Retinal pigment epithelial cell (primary cell): ENCODE results near the gene P2RX7.

ENCODE experiments used
- DNase-seq: peaks from one replicate; pipeline ENCODE4 v3.0.0-alpha.2; 2010; ENCODE audit warnings: low read depth
- H3K4me3 ChIP-seq: 2 replicates; pipeline ENCODE4 v1.5.1; 2011; ENCODE audit warnings: mild to moderate bottlenecking, low read length, control low read depth, moderate library complexity
- CTCF ChIP-seq: conservative IDR thresholded peaks from 2 replicates; pipeline ENCODE4 v1.5.1; 2011; ENCODE audit warnings: low read depth, low read length, control low read depth, inconsistent platforms

P2RX7 gene

GRCh38 chr12:121124402-121125109, 8.1 kb upstream of the P2RX7 start:
- TF ChIP-seq CTCF = no peak
- peak; percentile 87 for DNase-seq
- H3K4me3 ChIP-seq = no peak overlapping the region

- H3K4me3 ChIP-seq = no peak overlapping the region
- no peak for TF ChIP-seq CTCF
- DNase-seq = no peak
Measured at GRCh38 chr12:121127501-121127900, 5.2 kb upstream of the P2RX7 start.

- DNase-seq = no peak
- TF ChIP-seq CTCF = no peak
- H3K4me3 ChIP-seq = no peak overlapping the region
Measured at GRCh38 chr12:121128908-121129810, 3.5 kb upstream of the P2RX7 start.

- TF ChIP-seq CTCF = no peak
- no peak overlapping the region for H3K4me3 ChIP-seq
Measured at GRCh38 chr12:121129811-121130147, 2.9 kb upstream of the P2RX7 start.

GRCh38 chr12:121130866-121131373, 1.8 kb upstream of the P2RX7 start:
- no peak overlapping the region for H3K4me3 ChIP-seq
- no peak for DNase-seq
- no peak for TF ChIP-seq CTCF

More at GRCh38 chr12:121129811-121130147, 2.9 kb upstream of the P2RX7 start:
- DNase-seq = no peak

- no peak for DNase-seq
- TF ChIP-seq CTCF = no peak
- H3K4me3 ChIP-seq = no peak overlapping the region
Measured at GRCh38 chr12:121131941-121132341, 735 bp upstream of the P2RX7 start.

- TF ChIP-seq CTCF = no peak
- no peak for DNase-seq
- H3K4me3 ChIP-seq = no peak overlapping the region
Measured at GRCh38 chr12:121133838-121134237, 1.2 kb downstream of the P2RX7 start.
